Choroid plexus epithelial cell (primary cell): Measurements from ENCODE around the gene TSPAN31.
"Not testable (repeated sequence)": the region's sequence is repeated elsewhere in the genome, so short reads cannot be mapped to it uniquely, and the experiment has no call there.

Source experiments
- DNase-seq: peaks from one replicate; pipeline ENCODE4 v3.0.0-alpha.2; 2010; ENCODE audit warnings: low read depth
- H3K4me3 ChIP-seq: 2 replicates; pipeline ENCODE4 v1.5.1; 2011; ENCODE audit warnings: low read depth, mild to moderate bottlenecking, control low read depth, low read length, moderate library complexity
- TF ChIP-seq, protein P1 (sequence below): conservative IDR thresholded peaks from 2 replicates; pipeline ENCODE4 v1.5.1; 2011; ENCODE audit warnings: low read depth, mild to moderate bottlenecking, control low read depth, inconsistent platforms, low read length, moderate library complexity

TSPAN31 gene

DNA sequence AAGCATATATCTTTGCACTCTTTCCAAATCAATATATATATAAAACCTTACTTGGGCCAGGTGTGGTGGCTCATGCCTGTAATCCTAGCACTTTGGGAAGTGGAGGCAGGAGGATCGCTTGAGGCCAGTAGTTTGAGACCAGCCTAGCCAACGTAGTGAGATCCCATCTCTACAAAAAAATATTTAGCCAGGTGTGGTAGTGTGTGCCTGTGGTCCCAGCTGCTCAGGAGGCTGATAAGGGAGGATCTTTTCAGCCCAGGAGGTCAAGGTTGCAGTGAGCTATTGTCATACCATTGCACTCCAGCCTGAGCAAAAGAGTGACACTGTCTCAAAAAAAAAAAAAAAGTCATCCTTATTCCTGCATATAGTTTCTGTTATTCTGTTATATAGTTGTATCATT, 36.5 kb upstream of the TSPAN31 start:
- DNase-seq = no peak
- TF ChIP-seq, protein P1, sequence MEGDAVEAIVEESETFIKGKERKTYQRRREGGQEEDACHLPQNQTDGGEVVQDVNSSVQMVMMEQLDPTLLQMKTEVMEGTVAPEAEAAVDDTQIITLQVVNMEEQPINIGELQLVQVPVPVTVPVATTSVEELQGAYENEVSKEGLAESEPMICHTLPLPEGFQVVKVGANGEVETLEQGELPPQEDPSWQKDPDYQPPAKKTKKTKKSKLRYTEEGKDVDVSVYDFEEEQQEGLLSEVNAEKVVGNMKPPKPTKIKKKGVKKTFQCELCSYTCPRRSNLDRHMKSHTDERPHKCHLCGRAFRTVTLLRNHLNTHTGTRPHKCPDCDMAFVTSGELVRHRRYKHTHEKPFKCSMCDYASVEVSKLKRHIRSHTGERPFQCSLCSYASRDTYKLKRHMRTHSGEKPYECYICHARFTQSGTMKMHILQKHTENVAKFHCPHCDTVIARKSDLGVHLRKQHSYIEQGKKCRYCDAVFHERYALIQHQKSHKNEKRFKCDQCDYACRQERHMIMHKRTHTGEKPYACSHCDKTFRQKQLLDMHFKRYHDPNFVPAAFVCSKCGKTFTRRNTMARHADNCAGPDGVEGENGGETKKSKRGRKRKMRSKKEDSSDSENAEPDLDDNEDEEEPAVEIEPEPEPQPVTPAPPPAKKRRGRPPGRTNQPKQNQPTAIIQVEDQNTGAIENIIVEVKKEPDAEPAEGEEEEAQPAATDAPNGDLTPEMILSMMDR = no peak
- no peak overlapping the region for H3K4me3 ChIP-seq

DNA sequence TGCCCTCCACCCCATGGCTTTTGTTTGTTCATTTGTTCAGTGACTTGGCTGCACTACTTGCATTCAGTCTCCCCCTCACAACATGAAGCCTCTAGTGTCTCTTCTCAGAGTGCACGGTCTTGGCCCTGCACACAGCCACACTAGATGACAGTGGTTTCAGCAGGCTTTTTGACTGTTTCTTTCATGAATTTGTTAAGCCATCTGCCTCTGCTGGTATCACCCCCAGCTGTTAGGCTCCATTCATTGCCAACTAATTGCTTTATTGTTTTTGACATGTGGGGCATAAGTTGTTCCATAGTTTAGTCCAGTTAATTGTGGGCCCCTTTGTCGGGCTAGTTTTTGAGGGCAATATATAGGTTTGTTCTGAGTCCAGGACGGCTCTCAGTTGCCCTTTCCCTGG, 32.1 kb upstream of the TSPAN31 start:
- no peak overlapping the region for H3K4me3 ChIP-seq
- DNase-seq = no peak
- TF ChIP-seq, protein P1 = no peak

DNA sequence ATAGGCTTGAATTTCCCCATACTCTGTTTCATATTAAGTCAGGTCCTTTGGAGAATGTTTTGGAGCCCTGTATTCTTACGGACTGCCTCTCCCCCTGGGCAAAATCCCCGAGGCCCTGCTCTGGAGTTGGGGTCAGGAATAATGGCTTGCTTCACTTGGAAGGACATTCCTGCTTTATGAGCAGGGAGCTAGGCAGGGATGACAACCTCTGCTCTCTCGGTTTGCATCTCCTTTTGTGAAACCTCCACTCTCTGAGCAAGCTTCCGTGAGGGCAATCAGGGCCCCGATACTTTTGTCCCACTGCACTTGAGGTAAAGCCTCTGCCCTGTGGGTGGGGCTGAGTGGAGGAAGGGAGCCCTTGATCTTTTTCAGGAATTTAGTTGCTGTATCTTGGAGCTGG, 31.6 kb upstream of the TSPAN31 start:
- TF ChIP-seq, protein P1 = no peak
- H3K4me3 ChIP-seq = no peak overlapping the region
- no peak for DNase-seq

DNA sequence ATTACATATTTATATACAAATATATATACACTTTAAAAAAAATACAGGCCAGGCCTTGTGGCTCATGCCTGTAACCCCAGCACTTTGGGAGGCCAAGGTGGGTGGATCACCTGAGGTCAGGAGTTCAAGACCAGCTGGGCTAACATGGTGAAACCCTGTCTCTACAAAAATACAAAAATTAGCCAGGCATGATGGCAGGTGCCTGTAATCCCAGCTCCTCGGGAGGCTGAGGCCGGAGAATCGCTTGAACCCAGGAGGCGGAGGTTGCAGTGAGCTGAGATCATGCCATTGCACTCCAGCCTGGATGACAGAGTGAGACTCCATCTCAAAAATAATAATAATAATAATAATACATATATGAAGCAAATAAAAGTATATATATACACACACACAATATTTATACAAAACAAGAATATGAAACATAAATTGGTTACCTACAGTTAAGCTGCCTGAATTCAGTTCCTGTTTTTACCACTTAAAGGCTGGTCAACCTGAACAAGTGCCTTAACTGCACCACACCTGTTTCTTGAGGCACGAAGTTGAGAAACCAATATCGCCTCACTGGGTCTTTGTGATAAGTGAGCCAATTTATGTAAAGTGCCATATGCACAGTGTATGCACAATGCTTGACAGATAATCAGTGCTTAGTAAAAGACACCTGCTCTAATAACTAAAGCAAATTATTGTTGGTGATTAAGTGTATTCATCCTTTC, 29.6 kb upstream of the TSPAN31 start:
- DNase-seq, H3K4me3 ChIP-seq: not testable (repeated sequence)

DNA sequence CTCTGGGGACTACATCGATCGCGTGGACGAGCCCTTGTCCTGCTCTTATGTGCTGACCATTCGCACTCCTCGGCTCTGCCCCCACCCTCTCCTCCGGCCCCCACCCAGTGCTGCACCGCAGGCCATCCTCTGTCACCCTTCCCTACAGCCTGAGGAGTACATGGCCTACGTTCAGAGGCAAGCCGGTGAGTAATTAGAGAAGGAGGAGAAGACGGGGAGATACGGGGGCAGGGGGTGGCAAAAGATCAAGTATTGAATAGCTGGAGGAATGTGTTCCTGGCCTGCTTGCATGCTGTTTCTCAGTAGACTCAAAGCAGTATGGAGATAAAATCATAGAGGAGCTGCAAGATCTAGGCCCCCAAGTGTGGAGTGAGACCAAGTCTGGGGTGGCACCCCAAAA, 29.1 kb upstream of the TSPAN31 start:
- DNase-seq = no peak
- no peak overlapping the region for H3K4me3 ChIP-seq
- TF ChIP-seq, protein P1 = no peak

DNA sequence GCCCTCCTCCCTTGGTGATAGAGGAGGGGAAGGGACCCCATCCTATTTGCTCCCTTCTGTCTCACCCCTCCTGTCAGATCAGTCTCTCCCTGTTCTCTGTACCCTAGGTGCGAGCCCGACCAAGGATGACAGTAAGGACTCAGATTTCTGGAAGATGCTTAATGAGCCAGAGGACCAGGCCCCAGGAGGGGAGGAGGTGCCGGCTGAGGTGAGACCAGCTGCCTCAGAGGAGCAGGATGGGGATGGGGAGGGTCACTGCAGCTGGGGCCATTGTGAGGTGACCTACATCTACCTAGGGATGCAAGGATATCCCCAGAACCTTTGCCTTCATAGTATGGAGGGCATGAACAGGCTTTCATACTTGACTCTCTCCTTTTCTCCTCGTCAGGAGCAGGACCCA, 28.5 kb upstream of the TSPAN31 start:
- H3K4me3 ChIP-seq = no peak overlapping the region
- no peak for DNase-seq
- TF ChIP-seq, protein P1 = no peak

DNA sequence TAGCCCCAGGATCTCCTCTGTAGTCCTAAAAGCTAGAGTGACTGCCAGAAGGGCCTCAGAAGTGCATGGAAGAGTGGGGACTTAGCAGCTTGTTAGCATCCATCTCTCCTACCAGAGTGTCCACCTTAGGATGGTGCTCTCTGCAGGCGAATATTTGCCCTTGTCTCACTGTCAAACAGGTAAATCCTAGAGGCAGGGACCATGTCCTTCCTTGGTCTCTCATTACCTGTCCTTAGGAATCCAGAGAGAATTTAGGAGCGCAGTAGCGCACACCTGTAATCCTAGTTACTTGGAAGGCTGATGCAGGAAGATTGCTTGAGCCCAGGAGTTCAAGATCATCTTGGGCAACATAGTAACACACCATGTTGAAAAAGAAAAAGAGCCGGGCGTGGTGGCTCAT, 27.7 kb upstream of the TSPAN31 start:
- no peak for DNase-seq
- no peak overlapping the region for H3K4me3 ChIP-seq
- TF ChIP-seq, protein P1 = no peak
